Right forelimb (tissue), 1 donor: ENCODE data around the gene TBX4.

Experiments
- DNase-seq: peaks from one replicate; pipeline ENCODE4 v3.0.0-alpha.2; 2018

TBX4 gene

DNA sequence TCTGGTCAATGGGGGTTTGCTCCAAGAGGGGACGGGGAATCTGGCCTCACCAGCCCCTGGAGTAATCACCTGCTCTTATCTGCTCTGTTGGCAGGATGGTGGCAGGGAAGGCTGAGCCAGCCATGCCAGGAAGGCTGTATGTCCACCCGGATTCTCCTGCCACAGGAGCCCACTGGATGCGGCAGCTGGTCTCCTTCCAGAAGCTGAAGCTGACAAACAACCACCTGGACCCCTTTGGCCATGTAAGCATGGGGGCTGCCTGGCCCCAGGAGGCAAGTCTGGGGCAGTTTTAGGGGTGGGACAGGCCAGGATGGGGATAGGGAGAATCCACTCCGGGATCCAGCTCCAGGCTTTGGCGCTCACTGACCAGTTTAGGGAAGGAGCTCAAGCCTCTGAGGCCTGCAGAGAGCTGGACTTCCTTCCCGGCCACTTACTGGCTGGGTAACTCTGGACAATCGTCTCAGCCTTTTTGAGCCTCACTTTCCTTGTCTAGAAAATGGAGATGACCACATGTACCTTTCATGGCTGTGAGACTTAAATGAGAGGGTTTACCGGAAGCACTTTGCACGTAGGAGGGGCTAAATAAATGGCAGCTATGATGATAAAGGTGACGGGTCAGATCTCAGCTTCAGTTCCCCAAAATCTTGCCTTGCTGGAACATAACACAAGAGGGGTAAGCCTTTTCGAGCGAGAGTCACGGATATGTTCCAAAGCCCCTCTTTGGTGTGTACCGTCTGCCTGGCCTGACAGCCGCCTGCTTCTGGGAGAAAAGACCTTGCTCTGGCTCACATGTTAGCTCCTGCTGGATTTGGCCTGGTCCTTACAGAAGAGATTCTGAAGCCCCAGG, 15.4 kb downstream of the TBX4 start:
- DNase-seq: no peak

DNA sequence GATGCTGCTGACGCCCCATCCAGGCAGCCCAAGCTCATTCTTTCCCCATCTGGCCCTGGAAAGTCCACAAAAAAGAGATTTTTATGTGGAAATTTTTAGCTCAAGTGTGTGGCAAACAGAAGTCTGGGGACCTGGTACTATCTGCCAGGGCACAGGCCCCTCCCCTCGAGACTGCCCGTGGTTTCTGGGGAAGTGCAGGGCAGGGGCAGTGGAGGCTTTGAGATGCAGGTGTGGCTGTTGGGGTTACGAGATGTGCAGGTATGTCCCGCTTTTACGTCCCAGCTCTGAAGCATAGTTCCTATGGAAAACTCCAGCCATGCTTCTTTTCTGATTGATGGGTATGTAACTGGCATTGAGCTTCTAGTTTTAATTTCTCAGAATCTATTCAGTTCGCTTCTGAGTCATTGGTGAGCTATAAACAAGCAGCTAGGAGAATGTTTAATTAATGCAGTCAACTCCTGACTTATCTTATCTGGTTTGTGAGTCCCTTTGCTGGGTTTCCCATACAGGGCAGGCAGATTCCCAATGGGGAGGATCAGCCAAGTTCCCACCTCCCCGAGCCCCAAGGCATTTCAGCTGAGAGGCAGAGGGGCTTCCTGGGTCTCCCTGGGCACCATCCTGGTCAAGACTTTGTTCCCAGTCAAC, 16.2 kb downstream of the TBX4 start:
- no peak for DNase-seq

DNA sequence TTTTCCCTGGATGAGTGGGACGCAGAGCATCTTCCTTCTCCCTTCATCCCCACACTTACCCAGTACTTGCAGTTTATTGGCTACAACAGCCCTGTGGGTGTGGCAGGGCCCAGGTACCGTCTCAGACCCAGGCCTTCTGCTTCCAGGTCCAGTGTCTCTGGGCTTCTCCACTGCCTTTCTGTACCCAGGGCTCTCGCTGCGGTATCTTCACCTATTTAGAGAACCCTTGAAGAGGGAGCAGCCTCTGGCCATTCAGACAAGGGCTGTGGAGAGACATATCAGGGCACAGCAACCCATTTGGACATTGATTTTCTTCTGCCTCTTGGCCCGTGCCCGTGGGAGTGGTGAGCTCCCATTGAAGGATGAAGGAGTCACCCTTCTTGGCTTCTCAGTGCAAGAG, 17.3 kb downstream of the TBX4 start:
- no peak for DNase-seq

DNA sequence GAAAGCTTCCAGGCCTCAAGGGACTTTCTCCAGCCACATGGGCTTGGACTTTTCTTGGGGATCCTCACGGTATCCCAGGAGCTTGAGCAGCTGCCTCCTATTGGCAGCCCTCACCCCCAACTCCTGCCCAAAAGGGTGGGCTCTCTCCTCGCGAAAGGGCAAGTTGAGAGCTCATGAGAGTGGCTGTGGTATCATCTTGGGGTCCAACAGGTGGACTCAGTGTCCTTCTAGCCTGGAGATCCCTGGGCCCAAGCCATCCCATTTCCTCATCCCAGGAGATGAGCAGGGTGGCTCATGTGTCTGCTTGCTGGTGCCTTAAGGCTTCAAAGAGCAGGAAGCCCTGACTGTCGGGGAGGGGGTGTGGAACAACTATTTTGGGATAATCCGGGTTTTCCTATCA, 17.7 kb downstream of the TBX4 start:
- DNase-seq: no peak

DNA sequence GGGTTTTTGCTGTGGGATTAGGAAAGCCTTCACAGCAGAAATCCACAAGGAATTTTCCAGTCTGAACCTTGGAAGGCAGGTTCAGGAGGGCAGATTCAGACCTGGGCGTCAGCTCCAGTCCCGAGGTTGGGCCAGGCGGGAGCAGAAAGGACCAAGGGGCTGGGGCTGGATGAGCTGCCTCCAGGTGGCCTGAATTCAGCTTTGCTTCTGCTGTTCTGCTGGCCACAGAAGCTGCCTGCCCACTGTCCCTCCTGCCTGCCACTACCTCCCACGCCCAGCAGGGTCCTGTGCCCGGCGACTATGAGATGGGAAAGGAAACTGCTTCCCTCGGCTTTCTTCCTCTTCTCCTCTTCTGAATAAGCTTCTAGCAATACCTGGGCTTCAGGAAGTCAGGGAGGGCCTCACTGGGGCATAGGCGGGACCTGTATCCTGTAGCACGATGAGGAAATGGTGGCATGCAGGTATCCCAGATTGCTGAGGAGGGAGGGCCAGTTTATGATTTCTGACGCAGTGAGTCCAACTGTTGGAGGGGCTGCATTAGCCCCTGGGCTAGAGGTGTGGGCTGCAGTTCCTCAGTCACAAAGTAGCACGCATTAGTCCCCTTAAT, 18.4 kb downstream of the TBX4 start:
- no peak for DNase-seq

DNA sequence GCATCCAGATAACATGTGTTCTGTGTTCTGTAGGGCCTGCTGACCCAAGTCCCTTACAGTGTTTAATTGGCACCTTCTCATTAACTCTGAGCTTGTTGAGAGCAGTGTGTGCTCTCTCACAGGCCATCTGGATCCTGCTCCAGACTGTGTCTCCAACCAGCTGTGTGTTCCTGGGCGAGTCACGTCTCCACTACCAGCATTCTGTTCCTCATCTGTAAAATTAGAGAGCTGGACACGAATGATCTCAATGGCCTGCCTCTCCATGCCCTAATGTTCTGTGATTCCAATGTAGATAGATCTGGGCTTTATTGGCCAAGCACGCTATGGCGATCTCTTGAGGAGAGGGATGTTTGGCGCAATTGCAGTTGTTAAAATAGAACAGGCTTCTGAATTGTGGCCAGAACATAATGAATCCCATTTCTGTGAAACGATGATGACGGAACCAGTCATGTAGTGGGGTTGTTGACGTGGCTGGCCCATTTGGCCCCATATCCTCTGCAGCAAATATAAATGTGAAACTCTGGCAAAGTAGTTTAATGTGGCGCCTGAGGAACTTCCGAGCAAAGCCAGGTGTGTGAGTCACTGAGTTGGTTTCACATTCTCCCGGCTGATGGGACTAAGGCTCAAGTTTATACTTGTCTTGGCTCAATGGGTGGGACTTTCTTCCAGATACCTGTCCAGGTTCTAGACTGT, 22.2 kb downstream of the TBX4 start:
- no peak for DNase-seq

DNA sequence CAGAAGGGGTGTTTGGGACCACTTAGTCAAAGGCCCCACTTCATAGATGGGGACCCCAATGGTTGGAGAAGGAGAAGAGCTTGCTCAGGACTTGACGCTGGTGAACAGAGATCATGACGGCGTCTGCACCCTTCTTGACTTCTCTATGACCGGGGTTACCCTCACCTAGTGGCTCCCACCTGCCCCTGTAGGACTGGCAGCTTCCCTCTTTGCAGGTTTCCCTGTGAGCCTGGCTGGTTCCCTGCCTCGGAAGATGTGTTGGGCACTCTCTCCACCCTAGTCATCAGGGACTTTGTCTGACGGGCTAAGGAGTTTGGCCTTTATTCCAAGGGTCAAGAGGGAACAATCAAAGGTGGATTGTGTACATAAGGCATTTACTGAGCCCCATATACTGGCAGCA, 22.7 kb downstream of the TBX4 start:
- DNase-seq: no peak

DNA sequence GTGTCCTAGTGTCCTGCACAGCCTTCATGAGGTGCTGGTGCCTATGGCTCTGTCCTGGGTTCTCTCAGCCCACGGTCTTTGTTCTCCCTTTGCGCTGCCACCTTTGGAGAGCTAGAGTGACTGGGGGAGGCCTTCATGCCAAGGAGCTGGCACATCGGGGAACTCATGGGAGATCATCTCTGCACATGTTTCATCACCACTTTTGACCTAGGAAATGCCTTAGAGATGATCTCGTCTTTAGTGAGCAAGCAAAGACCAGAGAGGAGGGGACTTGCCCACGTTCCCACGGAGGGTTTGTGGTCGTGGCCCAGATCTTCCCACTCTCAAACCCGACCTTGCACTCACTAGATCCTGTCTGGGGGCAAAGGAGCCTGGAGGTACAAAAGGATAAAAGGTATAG, 23.5 kb downstream of the TBX4 start:
- DNase-seq: no peak

DNA sequence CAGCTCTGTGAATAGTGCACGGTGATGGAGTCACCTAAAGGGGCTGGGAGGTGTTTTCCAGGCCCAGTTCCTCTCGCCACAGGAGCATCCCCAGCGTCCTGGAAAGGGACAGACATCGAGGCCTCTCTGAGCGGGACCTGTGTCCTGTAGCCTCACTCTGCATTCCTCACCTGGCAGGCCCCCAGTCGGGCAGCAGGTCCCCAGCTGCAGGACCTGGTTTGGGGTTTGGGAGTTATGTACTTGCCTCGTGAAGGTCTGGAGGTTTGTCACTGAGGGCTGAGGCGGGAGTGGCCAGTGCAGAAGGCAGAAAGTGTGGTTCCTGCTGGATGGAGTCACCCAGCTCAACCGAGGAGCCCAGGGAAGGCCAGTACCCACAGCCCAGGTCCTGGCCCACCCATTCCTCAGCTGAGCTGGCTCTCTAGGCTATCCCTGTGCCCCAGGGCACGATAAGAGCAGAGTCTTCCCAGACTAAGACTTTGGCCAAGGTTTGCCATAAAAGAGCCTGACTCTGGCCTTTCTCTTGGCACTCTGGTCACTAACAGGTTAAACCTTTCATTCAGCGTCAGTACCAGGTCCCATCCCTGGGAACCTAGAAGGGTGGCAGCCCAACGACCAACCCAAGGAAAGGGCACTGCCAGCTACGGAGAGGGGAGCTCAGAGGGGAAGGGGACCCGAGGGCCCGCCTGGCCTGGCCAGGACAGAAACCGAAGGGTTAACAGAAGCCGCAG, 24.4 kb downstream of the TBX4 start:
- no peak for DNase-seq

DNA sequence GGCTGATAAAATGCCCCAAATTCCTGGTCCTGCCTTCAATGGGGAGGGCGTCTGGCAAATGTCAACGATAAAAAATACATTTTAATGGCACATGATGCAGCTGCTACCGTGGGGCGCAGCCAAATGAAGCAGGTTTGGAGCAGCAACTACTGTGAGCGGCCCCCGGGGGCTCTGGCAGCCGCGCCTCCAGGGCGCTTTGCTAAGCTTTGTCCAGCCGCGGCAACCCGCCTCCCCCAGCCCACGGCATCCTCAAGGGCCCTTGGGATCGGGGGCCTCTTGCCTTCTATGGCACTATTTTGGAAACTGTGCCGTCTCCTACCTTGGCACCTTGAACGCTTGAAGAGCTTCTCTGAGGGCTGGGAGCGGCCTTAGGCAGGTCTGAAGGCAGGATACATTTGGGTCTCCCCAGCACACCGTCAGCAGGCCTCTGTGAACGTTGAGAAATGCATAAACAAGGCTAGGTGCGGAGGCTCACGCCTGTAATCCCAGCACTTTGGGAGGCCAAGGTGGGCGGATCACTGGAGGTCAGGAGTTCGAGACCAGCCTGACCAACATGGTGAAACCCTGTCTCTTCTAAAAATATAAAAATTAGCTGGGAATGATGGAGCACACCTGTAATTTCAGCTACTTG, 25.1 kb downstream of the TBX4 start:
- DNase-seq: no peak

DNA sequence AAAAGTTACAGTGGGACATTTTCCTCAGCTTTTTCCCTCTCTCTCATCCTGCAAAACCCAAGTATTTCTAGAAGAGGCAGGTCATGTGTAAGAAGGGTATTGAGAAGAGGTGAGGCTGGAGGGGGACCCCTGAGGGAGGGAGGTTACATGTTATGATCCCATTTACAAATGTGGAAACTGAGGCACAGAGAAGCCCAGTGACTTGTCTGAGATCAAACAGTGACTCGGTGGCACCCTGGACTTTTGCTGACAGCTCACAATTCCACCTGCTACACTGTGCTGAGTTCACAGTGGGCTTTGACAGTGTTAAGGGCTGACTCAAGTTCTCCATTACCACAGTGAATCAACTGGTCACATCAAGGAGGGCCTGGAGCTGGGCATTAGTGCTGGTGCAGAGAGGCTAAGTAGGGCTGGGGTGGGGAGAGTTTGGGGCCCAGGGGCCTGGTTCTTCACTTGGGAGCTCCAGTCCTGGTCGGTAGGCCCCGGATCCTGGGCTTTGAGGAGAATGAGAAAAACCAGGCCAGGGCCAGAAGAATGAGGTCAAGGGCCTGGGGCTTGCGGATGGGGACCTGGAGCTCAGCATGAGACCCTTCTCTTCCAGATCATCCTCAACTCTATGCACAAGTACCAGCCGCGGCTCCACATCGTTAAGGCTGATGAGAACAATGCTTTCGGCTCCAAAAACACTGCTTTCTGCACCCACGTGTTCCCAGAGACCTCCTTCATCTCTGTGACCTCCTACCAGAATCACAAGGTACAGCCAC, 26.0 kb downstream of the TBX4 start:
- DNase-seq: peak; percentile 32

DNA sequence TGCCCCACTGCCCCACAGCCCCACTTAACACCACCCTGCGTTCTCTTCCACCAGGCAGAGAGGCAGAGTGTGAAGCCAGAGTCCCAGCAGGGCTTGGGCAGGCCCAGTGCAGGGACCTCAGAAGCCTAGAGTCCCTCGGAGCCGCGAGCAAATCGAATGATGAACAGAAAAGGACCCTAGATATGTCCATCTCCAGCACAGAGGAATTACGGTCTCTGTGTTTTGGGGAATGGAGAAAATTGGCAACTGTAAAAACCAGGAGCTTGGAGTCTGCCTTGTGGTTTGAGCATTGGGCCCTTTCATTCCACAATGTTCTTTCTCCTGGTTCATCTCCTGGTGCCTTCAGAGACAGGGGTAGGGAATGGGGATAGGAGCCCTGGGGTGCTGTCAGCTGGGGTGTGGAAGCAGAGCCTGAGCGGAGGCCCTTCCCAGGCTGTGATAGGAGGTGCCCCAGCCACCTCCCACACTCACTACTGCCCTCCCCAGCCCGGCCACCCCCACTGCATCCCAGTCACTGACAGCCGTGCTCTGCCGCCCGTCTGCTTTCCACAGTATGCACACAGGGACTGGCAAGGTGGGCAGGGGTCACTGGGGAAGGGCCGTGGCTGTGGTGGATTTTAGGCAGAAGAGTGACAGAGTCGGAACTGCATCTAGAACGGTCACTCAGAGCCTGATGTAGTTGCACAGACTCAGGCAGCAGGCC, 26.7 kb downstream of the TBX4 start:
- no peak for DNase-seq

DNA sequence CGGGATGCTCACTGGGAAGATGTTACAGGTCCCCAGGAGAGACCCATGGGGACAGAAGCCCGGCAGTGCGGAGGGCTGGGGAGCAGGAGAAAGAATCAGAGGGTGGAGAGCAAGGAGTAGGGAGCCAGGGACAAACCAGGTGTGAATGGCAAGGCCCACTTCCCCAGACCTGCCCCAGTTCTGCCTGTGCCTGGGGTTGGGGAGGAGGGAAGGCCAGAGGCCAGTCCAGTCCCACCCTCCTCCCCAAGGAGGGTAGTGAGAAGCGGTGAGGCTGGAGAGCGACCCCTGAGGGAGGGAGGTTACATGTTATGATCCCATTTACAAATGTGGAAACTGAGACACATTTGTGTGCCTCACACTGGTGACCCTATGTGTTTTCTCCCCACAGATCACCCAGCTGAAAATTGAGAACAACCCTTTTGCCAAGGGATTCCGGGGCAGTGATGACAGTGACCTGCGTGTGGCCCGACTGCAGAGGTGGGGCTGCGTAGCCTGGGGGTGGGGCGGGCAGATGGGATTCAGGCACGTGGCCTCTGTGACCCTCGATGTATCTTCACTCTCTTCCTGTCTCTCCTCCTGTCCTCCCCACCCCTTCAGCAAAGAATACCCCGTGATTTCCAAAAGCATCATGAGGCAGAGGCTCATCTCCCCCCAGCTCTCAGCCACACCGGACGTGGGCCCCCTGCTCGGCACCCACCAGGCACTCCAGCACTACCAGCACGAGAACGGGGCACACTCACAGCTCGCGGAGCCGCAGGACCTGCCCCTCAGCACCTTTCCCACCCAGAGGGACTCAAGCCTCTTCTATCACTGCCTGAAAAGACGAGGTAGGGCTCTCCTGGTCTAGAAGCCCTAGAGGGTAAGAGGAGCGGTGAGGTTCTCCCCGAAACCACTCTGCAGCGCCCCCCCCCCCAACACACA, 27.5 kb downstream of the TBX4 start:
- DNase-seq: peak; percentile 22

DNA sequence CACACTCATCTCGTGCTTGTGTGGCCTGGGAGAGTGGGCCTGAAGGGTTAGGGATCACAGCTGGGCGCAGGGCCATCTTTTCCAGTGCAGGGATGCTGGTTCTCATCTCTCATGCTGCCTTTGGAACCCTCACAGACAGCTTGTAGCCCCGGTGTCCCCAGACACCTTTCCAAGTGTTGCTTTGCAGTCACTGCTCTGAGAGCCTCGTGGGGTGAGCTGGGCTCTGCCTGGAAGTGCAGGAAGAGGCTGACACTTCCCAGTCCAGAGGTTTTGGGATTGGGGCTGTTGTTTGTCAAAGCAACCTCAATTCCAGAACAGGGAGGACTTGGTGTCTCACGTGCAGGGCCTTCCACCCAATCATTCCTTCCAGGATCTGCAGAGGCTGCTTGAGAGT, 28.2 kb downstream of the TBX4 start:
- DNase-seq: peak; percentile 28

DNA sequence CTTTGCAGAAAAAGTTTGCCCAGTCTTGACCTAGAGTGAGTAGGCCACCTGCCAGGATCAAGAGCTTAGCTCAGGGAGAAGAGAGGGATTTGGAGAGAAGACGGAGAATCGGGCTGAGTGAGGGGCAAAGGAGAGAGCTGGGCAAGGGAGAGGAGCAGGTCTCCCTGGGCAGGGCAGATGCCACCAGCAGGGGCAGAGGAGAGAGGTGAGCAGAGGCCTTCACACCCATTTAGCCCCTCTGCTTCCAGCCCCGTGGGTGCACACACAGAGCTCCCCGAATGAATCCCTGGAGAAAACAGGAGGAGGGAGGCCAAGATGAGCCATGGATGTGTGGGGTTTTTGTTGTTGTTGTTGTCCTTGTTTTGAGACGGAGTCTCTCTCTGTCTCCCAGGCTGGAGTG, 29.2 kb downstream of the TBX4 start:
- peak; percentile 38 for DNase-seq

DNA sequence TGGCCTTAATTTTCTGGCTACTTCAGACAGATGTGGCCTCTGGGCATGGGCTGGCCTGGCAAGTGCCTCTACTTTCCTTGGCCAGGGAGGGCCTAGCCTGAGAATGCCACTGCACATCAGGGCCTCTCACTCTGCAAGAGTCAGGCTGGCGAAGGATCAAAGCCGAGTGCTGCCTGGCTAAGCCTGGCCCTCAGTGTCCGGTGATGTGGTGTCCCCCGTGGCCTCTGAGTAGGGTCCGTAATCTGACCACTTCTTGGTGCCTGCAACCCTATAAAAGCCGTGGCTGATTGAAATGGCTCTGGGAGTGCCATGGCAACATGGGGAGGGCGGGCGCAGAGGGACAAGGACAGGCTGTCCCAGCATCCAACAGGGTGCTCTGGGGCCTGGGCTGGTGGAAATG, 30.2 kb downstream of the TBX4 start:
- DNase-seq: peak; percentile 34

DNA sequence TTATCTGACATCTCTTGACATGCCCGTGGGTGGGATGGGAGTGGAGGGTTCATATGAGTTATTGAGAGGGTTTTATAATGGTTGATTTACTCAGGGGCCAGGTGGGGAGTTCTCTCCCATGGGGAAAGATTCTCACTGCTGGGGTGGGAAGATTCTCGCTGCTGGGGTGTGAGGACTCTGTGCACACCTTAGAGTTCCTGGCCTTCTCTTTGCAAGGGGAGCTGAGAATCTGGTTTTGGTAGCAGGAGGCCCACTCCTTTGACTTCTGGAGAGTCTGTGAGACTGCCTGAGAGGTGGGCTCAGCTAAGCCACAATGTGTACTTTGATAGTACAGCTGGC, 31.5 kb downstream of the TBX4 start:
- no peak for DNase-seq

DNA sequence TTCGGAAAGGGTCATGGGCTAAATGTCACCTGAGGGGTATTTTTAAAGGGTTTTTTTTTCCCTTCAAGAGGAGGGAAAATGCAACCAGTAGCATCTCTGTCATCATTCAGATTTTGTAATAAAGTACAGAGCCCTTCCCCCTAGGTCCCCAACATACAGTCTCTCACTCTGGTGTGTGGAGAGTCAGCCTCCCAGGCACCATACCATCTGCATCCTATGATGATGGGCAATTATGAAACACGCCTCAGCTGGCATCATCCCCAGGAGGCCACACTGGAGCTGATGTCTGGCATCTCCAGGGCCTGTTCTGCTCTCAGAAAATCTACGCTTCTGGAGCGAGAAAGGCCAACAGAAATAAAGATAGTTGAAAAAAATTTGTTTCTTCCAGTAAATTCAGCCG, 32.0 kb downstream of the TBX4 start:
- DNase-seq: no peak

DNA sequence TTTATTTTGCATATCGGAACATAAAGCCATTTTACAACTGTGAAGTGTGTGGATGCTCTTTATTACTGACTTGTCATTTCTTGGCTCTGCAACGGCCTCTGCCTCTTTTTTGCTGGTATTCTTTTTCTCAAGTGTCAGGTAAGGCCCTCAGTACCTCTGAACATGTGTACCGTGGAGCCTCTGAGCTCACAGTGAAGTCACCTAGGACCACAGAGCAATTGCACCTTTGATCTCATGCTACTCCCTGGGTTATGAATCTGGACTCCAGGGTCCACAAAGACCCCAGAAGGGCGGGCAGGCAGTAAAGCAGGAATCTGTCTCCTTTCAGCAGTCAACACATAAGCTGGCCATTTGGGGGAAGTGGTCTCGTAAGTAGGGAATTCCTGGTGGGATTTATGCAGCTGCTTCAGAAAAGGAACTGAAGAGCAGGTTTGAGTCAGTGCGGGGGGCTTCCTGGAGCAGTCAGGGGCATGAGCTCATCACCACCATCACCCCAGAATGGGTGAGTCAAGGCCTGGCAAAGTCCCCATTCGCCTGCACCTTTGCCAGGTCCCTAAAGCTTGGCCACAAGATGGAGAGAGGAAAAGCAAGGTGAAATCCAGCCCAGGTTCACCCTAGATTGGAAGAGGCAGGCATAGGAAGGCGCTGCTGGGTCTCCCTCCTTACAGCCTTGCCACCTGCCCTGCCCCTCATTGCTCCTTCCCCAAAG, 33.0 kb downstream of the TBX4 start:
- DNase-seq: no peak
